ENCODE data around the gene EXTL1. TPM values are rescaled to one million over a fixed set of nuclear protein-coding genes. Genes with fewer than 3 reads are reported as not detected.

Gene EXTL1, protein sequence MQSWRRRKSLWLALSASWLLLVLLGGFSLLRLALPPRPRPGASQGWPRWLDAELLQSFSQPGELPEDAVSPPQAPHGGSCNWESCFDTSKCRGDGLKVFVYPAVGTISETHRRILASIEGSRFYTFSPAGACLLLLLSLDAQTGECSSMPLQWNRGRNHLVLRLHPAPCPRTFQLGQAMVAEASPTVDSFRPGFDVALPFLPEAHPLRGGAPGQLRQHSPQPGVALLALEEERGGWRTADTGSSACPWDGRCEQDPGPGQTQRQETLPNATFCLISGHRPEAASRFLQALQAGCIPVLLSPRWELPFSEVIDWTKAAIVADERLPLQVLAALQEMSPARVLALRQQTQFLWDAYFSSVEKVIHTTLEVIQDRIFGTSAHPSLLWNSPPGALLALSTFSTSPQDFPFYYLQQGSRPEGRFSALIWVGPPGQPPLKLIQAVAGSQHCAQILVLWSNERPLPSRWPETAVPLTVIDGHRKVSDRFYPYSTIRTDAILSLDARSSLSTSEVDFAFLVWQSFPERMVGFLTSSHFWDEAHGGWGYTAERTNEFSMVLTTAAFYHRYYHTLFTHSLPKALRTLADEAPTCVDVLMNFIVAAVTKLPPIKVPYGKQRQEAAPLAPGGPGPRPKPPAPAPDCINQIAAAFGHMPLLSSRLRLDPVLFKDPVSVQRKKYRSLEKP
- under 0.01 TPM in 2 replicates for total RNA-seq

DNA sequence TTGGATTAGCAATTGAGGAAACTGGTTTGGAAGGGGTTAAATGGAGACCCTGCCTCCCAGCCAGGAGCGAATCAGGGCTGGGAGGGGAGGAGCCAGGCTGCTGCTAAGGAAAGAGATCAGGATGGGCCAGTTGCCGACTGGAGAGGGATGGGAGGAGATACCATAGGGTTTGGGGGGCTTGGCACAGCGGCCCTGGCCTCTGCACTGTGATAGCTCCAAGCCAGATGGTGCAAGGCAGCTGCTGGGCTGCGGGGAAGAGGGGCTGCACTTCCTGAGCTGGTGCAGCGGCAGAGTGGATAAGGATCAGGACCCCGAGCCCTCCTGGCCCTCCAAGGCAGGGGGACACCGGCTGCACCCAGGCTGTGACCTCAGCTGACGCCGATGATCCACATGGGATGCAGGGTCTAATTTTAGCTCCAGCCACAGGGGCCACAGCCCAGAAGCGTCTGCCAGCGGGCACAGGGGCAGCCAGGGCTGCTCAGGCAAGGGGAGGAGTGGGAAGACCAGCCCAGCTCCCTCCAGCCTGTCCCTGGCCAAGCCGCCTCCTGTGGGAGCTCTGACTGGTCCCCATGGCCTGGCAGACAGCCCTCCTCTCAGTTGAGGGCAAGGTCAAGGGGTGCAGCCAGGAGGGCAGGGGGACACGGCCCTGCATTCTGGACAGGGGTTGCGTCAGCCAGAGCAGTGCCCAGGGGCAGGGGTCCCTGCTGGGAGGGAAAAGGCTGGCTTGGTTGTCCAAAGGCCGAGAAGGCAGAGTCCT is at the start of gene EXTL1:
Gene EXTL1, plus strand, starts transcription at position 129 of the 757 bp plus-strand sequence. CDS start 872 bp downstream, outside the sequence.

DNA sequence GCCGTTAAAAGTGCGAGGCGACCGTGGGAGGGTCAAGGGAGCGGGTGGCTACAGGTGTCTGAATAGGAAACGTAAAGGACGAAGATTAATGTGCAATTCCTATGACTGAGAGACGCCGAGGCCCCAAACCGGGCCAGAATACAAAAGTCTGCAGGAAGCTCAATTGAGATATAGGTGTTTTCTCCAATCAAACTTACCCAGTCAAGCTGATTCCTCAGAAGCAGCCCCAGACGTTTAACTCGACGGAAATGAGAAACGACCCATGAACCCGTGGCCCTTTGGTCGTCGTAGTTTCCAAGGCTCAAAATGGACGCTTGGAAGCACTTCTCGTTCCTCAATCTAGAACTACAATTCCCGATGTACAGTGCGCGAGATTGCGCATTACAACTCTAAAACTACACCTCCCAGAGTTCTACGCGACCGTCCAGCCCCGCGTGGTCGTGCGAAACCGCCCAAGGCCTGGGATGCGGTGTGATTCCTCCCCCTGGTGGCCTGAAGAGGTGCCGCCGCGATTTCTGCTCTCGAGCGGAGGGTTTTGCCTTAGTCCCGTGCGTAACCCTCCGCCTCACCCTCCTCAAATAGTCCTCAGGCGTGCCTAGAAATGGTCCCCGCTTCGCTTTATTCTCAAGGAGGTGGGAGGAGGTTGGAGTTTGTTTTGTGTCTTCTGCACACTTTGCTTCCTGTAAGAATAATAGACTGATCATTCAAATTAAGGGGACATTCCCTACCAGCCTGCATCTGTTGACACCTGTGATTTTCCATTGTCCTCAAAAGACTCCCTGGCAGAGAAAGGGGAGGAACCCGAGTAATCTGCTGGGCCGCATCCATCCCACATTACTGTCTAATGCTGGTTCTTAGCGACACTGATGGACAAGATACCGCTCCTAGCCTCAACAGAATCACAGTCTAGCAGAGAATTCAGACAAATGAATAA is 23.5 kb upstream of the EXTL1 start, which contains the start of gene PAFAH2:
Gene PAFAH2, minus strand, starts transcription at position 236 of the 934 bp plus-strand sequence. CDS start 7,247 bp downstream, outside the sequence.

DNA sequence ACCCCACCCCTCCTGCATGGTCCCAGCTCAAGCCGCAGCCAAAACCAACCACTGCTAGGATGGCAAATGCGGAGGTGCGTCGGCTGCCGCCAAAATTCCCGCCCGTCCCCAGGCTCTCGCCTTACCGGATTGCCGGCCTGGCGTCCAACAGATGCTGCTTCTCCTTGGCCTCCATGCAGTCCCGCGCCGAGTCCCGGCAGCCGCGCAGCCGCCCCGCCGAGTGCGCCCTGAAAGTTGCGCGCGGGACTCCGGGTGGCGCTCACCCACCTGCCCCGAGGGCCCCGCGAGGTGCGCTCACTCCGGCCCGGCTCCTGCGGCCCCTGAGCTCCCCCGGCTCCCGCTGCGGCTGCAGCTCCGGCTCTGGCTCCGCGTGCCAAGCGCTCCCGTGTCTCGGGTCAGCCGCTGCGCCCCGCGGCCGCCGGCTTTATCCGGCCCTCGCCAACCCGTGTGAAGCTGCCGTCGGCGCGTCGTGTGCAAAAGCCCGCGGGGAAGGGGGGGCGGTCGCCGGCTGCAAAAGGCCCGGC is 24.2 kb downstream of the EXTL1 start, which contains the start of gene SLC30A2:
Gene SLC30A2, minus strand, starts transcription at position 397 of the 524 bp plus-strand sequence. Its CDS starts 222 bp downstream, at position 175.

DNA sequence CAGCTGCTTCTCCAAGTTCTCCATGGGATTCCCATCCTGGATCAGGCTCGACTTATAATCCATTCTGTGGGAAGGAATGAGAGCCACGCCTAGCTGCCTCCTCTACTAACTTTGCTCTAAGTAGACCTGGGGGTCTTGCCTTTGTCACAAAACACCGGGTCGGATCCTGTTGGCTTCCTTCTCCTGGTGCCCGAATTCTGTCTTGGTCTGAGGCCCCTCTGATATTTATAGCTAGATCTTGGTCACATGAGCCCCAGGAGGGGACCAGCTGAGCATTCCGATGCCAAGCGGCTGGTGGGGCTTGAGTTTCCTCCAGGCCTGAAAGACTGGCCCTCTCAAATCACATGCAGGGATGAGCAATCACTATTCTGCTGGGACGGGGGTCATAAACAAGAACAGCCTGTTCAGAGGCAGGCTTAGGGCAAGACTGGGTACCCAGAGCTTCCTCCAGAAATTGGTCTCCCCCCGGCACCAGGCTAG is 45.9 kb downstream of the EXTL1 start, which contains the start of gene TRIM63:
Gene TRIM63, minus strand, starts transcription at position 199 of the 480 bp plus-strand sequence. Its CDS starts 136 bp downstream, at position 63.

Small RNAs within 50 kb of the gene (small RNA-seq; reads per million reads assigned to genes)
- not detected for gene RF00283
- gene RF00492, result not detected

Other genes with a start within 250 kb of the EXTL1 start
- 55.7 and 91.8 TPM in 2 replicates for gene SELENON, start 221.6 kb upstream of the EXTL1 start, total RNA-seq
- 30.3 and 33.1 TPM in 2 replicates for gene MTFR1L, start 201.8 kb upstream of the EXTL1 start, total RNA-seq
- 5.2 and 6.5 TPM in 2 replicates for gene AUNIP, start 162.3 kb upstream of the EXTL1 start, total RNA-seq
- gene PAQR7, start 146.1 kb upstream of the EXTL1 start, total RNA-seq, result 2.7 and 4.4 TPM in 2 replicates
- 235 and 276 TPM in 2 replicates for gene STMN1, start 115.4 kb upstream of the EXTL1 start, total RNA-seq
- 5.7 and 7.0 TPM in 2 replicates for gene PAFAH2, start 23.7 kb upstream of the EXTL1 start, total RNA-seq
- gene SLC30A2, start 24.3 kb downstream of the EXTL1 start, total RNA-seq, result not detected in 2 replicates
- gene TRIM63, start 45.9 kb downstream of the EXTL1 start, total RNA-seq, result not detected in 2 replicates
- gene PDIK1L, start 90.0 kb downstream of the EXTL1 start, total RNA-seq, result 8.9 and 9.4 TPM in 2 replicates
- gene FAM110D, start 137.3 kb downstream of the EXTL1 start, total RNA-seq, result 0.66 and 2.7 TPM in 2 replicates
- not detected in 2 replicates for gene C1orf232, start 147.2 kb downstream of the EXTL1 start, total RNA-seq
- 20.2 and 21.7 TPM in 2 replicates for gene ZNF593, start 148.1 kb downstream of the EXTL1 start, total RNA-seq
- not detected in 2 replicates for gene ZNF593OS, start 150.1 kb downstream of the EXTL1 start, total RNA-seq
- 0.13 TPM in 1 of 2 replicates, not detected in the other for gene CNKSR1, start 155.7 kb downstream of the EXTL1 start, total RNA-seq
- not detected in 2 replicates for gene CATSPER4, start 168.8 kb downstream of the EXTL1 start, total RNA-seq
- gene CEP85, start 212.4 kb downstream of the EXTL1 start, total RNA-seq, result 11.3 and 17.1 TPM in 2 replicates